Heart left ventricle (tissue), 16 donors: ENCODE measurements around the gene CDH23. TPM values are rescaled to one million over a fixed set of nuclear protein-coding genes. Genes with fewer than 3 reads are reported as not detected.

Experiments used
- ATAC-seq, 4 donors: fragments of 200-7000 bp; cut with Tn5 transposase; one replicate each; pipeline ENCODE4 v1.9.1; 2020 to 2022; ENCODE audit warnings: moderate library complexity in 4 of 4, mild to moderate bottlenecking in 3 of 4, moderate number of reproducible peaks in 1 of 4
- DNase-seq, 5 donors: peaks; one replicate each; pipeline ENCODE4 v3.0.0-alpha.2; 2020
- H3K27ac ChIP-seq, 12 donors: fragments of 200-600 bp; sonication (generic) in 4 of 12; one replicate each; pipeline versions ENCODE4 v1.5.0 to v1.8.0; 2016 to 2022; ENCODE audit warnings: mild to moderate bottlenecking in 2 of 12
- H3K27me3 ChIP-seq, 9 donors: fragments of 200-600 bp; sonication (generic) in 2 of 9; one replicate each; pipeline versions ENCODE4 v1.5.1 to v1.8.0; 2016 to 2022; ENCODE audit warnings: mild to moderate bottlenecking in 3 of 9
- H3K36me3 ChIP-seq, 9 donors: fragments of 200-600 bp; sonication (generic) in 2 of 9; one replicate each; pipeline versions ENCODE4 v1.5.0 to v1.8.0; 2018 to 2022; ENCODE audit warnings: mild to moderate bottlenecking in 2 of 9
- H3K4me1 ChIP-seq, 12 donors: fragments of 200-600 bp; sonication (generic) in 4 of 12; one replicate each; pipeline versions ENCODE4 v1.5.0 to v1.8.0; 2016 to 2022; ENCODE audit warnings: mild to moderate bottlenecking in 3 of 12
- H3K4me3 ChIP-seq, 12 donors: fragments of 200-600 bp; sonication (generic) in 4 of 12; one replicate each; pipeline versions ENCODE4 v1.5.0 to v1.8.0; 2017 to 2022; ENCODE audit warnings: mild to moderate bottlenecking in 9 of 12, moderate library complexity in 4 of 12
- H3K9me3 ChIP-seq, 12 donors: fragments of 200-600 bp; sonication (generic) in 4 of 12; one replicate each; pipeline versions ENCODE4 v1.5.0 to v1.8.0; 2016 to 2022; ENCODE audit warnings: mild to moderate bottlenecking in 1 of 12
- CTCF ChIP-seq, 12 donors: fragments of 200-600 bp; sonication (generic) in 4 of 12; IDR thresholded peaks; one replicate each; pipeline versions ENCODE4 v1.5.0 to v1.8.0; 2018 to 2022; ENCODE audit warnings: antibody characterized with exemption in 12 of 12, mild to moderate bottlenecking in 5 of 12
- POLR2A ChIP-seq, 2 donors: fragments of 450-650 bp; IDR thresholded peaks; one replicate each; pipeline ENCODE4 v1.6.1; 2017; ENCODE audit warnings: antibody characterized with exemption in 2 of 2, mild to moderate bottlenecking in 2 of 2, moderate library complexity in 2 of 2
- WGBS, 4 donors: extraction: QIAGEN DNeasy Blood & Tissue Kit in 2 of 4; methylation state at CpG; one replicate each; pipeline versions ENCODE4 v1.1.5 to v1.1.7; 2013 to 2018; 5-methylcytosine and 5-hydroxymethylcytosine counted together
- intact Hi-C, 10 donors: fragments of 100-400 bp; cut with DNase I; formaldehyde crosslinking; loops; one replicate each; pipeline versions ENCODE4 v1.11.1 to v1.14.2; 2022
- polyA plus RNA-seq, 2 donors: library from polyadenylated mRNA; stranded (reverse); fragments of 200-250 nt; gene quantifications; one replicate each; pipeline ENCODE4 v1.2.3, GENCODE V29; 2013
- total RNA-seq, 9 donors: library from RNA; depleted of rRNA in 2 of 9; stranded (reverse); fragments of >200 nt in 2 of 9; fragmentation: NEBNext Ultra II Directional in 3 of 9; extraction: Animal tissue kit (Norgen Biotek cat#: 25700) in 3 of 9; gene quantifications; one replicate each; pipeline versions ENCODE4 v1.1.0 to v1.2.4, GENCODE V29; 2016 to 2023
- donor health status: ischemic (EF 13 %, LVEDD 7.1; RV severe dilation, severe dysfunction).
- donor health status: healthy with polysubstance abuse.
- donor health status: DM: no; HTN: yes; CAD: no.
- donor health status: DM: no; HTN: no; CAD: no.
- donor health status: ischemic (EF 25% LVEDD 6.9; RV normal size, moderate dysfunction).
- donor health status: ischemic (EF 25% LVEDD 5.7; RV mildly dilated, moderate dysfunction).
- donor health status: healthy.
- donor health status: DM: yes; HTN: yes; CAD: no.
- donor health status: ischemic (EF 35%, LVEDD 5.7; RV mildly dilated, moderate dysfunction).
- donor health status: nonischemic (EF 11% LVEDD 7.7; RV severe dilation, severe dysfunction).
- donor health status: DM: yes; HTN: yes; CAD: no.
- donor health status: PGD.
- donor health status: ischemic (EF 29% LVEDD 5.4; RV normal size, mild dysfunction).
- donor health status: nonischemic (EF 23%, LVEDD 6.1; RV moderate dilation, normal function).

The CDH23 gene
- total and polyA plus RNA-seq, 11 donors: 1.2 to 8.6 (median 3.9) TPM

- intact Hi-C loops: loop anchor here in 1 of 10 donors (10.0 kb wide), 1 partner anchor 408 kb away; the partner anchor contains the start of gene CDH23
- peak in 1 of 5 donors; percentile 48 for DNase-seq
- TF ChIP-seq POLR2A (IDR thresholded peaks at IDR 0.05) (no peak), CTCF (IDR thresholded peaks at IDR 0.05) (no peak)
Observed at GRCh38 chr10:71802715-71803488, 406.2 kb downstream of the CDH23 start.

GRCh38 chr10:71804077-71804476 is 407.4 kb downstream of the CDH23 start:
- no peaks in the 10 kb centered on the region for H3K9me3 ChIP-seq
- no peak overlapping the region for H3K4me3 ChIP-seq
- peaks cover 0 to 31% (median 0%) of the 10 kb centered on the region in 12 donors for H3K4me1 ChIP-seq
- TF ChIP-seq CTCF (IDR thresholded peaks at IDR 0.05): no peak
- no peak for TF ChIP-seq POLR2A (IDR thresholded peaks at IDR 0.05)
- H3K27me3 ChIP-seq: peaks cover 0 to 10% (median 0%) of the 10 kb centered on the region in 9 donors
- no peak for DNase-seq
- intact Hi-C loops: loop anchor here in 1 of 10 donors (10.0 kb wide), 1 partner anchor 409 kb away; the partner anchor contains the start of gene CDH23
- ATAC-seq: peak in 3 of 4 donors; percentile 19 to 55 (median 38)
- no peak overlapping the region for H3K27ac ChIP-seq
- no peaks in the 10 kb centered on the region for H3K36me3 ChIP-seq
- 38 to 49% (median 47%) methylated on average over 4 of the region's 4 CpGs for WGBS, 4 donors

More at GRCh38 chr10:71802715-71803488, 406.2 kb downstream of the CDH23 start:
- WGBS, 4 donors: 89 to 93% (median 92%) methylated on average over 16 to 18 of the region's 18 CpGs
- no peak for ATAC-seq
- H3K36me3 ChIP-seq: no peaks in the 10 kb centered on the region
- peaks cover 0 to 35% (median 0%) of the 10 kb centered on the region in 12 donors for H3K4me1 ChIP-seq
- H3K27ac ChIP-seq: no peak overlapping the region
- no peaks in the 10 kb centered on the region for H3K9me3 ChIP-seq
- H3K27me3 ChIP-seq: peaks cover 0 to 8% (median 0%) of the 10 kb centered on the region in 9 donors
- H3K4me3 ChIP-seq: no peak overlapping the region

- Histone ChIP-seq H3K4me1 (peaks cover 0 to 31% (median 0%) of the 10 kb centered on the region in 12 donors), H3K27ac (no peak overlapping the region), H3K9me3 (no peaks in the 10 kb centered on the region), H3K36me3 (no peaks in the 10 kb centered on the region), H3K27me3 (peaks cover 0 to 10% (median 0%) of the 10 kb centered on the region in 9 donors), H3K4me3 (no peak overlapping the region)
- TF ChIP-seq CTCF (IDR thresholded peaks at IDR 0.05) (no peak), POLR2A (IDR thresholded peaks at IDR 0.05) (no peak)
- 41 to 52% (median 49%) methylated on average over 23 to 41 of the region's 41 CpGs for WGBS, 4 donors
- ATAC-seq (peak in 3 of 4 donors; percentile 63 to 71 (median 69)), DNase-seq (peak in 2 of 5 donors; percentile 52 to 73)
- intact Hi-C loops: loop anchor here in 1 of 10 donors (10.0 kb wide), 1 partner anchor 411 kb away; the partner anchor contains the start of gene CDH23
Observed at GRCh38 chr10:71805776-71806703, 409.3 kb downstream of the CDH23 start.
